Measurements from ENCODE around the gene CD83.
"Not testable (repeated sequence)": the region's sequence is repeated elsewhere in the genome, so short reads cannot be mapped to it uniquely, and the experiment has no call there.

The CD83 gene

DNA sequence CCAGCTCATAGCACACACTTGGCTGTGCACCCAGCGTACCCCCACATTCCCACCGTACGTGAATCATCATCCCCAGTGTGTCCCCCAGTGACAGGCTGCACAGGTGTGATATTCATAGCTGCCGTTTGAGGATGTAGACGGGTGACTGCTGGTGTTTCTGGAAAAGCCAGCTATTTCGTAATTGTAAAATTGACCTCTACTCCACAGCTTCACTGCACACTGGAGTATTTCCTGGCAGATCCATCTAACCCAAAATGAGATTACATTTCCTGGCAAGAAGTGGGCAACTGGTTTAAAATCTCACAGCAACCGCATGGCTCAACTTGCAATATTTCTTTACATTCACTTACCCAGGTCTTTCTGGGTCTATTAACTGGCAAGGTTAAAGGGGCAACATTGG lies 30.3 kb downstream of the CD83 start:
- DNase-seq (ENCODE audit: low read depth): no peak

DNA sequence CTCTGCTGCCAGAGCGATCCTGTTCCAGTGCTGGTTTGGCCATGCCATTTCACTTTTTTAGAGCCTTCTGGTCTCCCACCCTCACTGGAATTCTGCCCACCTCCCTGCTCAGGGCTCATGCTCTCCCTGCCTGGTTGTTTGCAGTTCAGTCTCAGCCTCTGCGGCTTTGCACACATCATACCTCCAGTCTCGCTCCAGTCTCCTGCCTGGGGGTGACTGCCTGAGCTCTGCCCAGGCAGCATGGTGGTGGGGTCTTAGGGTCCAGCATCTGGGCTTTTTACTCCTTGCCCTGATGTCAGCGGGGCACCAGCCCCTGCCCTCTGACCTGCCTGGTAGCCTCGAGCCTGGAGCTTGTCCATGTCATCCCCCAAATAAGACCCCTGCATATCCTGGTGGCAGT lies 30.9 kb downstream of the CD83 start:
- no peak overlapping the region for H3K4me3 ChIP-seq (ENCODE audit: low read length)
- no peak for DNase-seq (ENCODE audit: low read depth)
- no peak for TF ChIP-seq CTCF (conservative IDR thresholded peaks at IDR 0.05; ENCODE audit: low read length)

More for the DNA sequence above, 30.3 kb downstream of the CD83 start:
- H3K4me3 ChIP-seq (ENCODE audit: low read length): no peak overlapping the region
- TF ChIP-seq CTCF (conservative IDR thresholded peaks at IDR 0.05; ENCODE audit: low read length): no peak

- no peak for TF ChIP-seq CTCF (conservative IDR thresholded peaks at IDR 0.05; ENCODE audit: low read length)
- H3K4me3 ChIP-seq (ENCODE audit: low read length): no peak overlapping the region
- no peak for DNase-seq (ENCODE audit: low read depth)
Observed at GRCh38 chr6:14149053-14149738, 31.6 kb downstream of the CD83 start.

DNA sequence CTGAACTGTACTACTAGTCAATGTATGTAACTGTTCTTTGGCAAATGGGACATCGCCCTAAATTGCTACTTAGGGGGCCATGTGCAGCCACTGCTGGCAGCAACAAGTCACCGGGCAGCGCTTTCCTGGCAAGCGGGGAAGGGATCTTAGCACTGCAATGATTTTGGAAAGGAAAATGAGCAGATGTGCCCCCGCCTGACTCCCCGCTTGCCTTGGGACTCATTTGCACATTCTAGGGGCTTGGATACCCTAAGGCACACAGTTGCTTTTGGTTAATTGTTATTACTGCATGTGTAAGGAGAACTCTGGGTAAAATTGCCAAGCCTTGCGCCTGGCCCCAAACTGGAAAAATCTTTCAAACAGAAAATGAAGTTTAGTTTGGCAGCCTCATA lies 32.2 kb downstream of the CD83 start:
- no peak for TF ChIP-seq CTCF (conservative IDR thresholded peaks at IDR 0.05; ENCODE audit: low read length)
- no peak for DNase-seq (ENCODE audit: low read depth)
- H3K4me3 ChIP-seq (ENCODE audit: low read length): no peak overlapping the region

DNA sequence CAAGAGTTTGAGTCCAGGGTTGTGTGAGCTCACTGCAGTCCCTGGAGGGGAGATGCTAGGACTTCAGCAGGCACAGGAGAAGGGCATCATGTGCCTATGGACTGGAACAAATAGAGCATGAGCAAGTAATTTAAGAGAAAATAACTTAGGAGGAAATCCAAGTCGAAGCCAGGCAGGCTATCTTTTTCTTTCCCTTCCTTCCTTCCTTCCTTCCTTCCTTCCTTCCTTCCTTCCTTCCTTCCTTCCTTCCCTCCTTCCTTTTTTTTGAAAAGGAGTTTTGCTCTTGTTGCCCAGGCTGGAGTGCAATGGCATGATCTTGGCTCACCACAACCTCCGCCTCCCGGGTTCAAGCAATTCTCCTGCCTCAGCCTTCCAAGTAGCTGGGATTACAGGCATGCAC lies 33.7 kb downstream of the CD83 start:
- H3K4me3 ChIP-seq (ENCODE audit: low read length); DNase-seq (ENCODE audit: low read depth): not testable (repeated sequence)

GRCh38 chr6:14151773-14152172 lies 34.2 kb downstream of the CD83 start:
- DNase-seq (ENCODE audit: low read depth): no peak
- no peak overlapping the region for H3K4me3 ChIP-seq (ENCODE audit: low read length)
- TF ChIP-seq CTCF (conservative IDR thresholded peaks at IDR 0.05; ENCODE audit: low read length): no peak

- H3K4me3 ChIP-seq (ENCODE audit: low read length): no peak overlapping the region
- no peak for TF ChIP-seq CTCF (conservative IDR thresholded peaks at IDR 0.05; ENCODE audit: low read length)
- no peak for DNase-seq (ENCODE audit: low read depth)
Observed at GRCh38 chr6:14153228-14153627, 35.7 kb downstream of the CD83 start.

DNA sequence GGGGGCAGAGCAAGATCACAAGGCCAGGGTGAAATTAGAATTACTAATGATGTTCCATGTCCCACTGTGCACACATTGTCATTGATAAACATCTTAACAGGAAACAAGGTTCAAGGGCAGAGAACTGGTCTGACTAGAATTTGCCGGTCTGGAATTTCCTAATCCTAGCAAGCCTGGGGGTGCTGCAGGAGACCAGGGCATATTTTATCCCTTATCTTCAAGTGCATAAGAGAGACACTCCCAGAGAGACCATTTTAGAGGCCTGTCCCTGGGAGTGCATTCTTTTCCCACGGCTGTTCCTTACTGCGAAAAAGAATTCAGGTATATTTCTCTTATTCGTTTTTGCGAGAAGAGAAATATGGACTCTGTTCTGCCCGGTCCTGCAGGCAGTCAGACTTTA lies 41.5 kb downstream of the CD83 start:
- TF ChIP-seq CTCF (conservative IDR thresholded peaks at IDR 0.05; ENCODE audit: low read length): no peak
- H3K4me3 ChIP-seq (ENCODE audit: low read length): no peak overlapping the region
- DNase-seq (ENCODE audit: low read depth): no peak
